GM21526 (cell line): ENCODE results near the gene HSPA1A.
A peak's percentile ranks its signal among the peaks of the same experiment; 100 is the strongest.
"Not testable (repeated sequence)": the region's sequence is repeated elsewhere in the genome, so short reads cannot be mapped to it uniquely, and the experiment has no call there.

Experiments used
- ATAC-seq: cut with Tn5 transposase; IDR thresholded peaks from one replicate; pipeline ENCODE4 v1.9.1; 2021; ENCODE audit warnings: moderate library complexity; ENCODE audit not compliant: unreplicated experiment, low FRiP score

The HSPA1A gene

GRCh38 chr6:31861150-31861549 is 45.8 kb downstream of the HSPA1A start:
- ATAC-seq: no peak

- ATAC-seq: no peak
Observed at GRCh38 chr6:31861919-31862343, 46.6 kb downstream of the HSPA1A start.

- ATAC-seq: peak; percentile 84
Observed at GRCh38 chr6:31862344-31863235, 47.2 kb downstream of the HSPA1A start, which contains the start of gene NEU1. Gene NEU1 (minus strand): TSS chr6:31862821. CDS start chr6:31862776, 45 bp downstream.

GRCh38 chr6:31864123-31864562 is 48.8 kb downstream of the HSPA1A start:
- not testable (repeated sequence) for ATAC-seq

- no peak for ATAC-seq
Observed at GRCh38 chr6:31864818-31865204, 49.5 kb downstream of the HSPA1A start.

GRCh38 chr6:31865205-31866118 is 50.1 kb downstream of the HSPA1A start:
- no peak for ATAC-seq
